ENCODE measurements around the gene GRK2.

Gene GRK2

DNA sequence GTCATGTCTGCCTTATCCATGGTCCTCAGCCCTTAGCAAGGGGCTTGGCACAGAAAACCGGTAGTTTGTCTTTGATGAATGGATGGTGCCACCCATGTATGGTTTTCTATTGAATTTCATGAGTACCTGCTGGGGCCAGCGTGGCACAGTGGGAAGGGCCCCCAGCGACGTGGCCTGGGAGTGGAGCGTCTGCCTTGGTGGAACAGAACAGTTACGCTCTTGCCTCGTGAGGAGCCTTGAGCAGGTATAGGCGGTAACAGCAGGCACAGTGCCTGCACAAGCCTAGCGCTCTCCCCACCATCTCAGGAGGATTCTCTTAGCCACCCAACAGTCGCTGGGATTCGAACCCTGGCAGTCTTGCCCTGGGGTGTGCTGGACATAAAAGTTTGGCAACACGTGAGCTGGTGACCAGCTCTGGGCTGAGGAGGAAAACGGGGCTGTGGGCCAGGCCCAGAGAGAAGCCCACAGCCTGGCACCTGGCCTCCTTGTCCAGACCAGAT, 34.0 kb downstream of the GRK2 start:
- H3K4me1 ChIP-seq (ENCODE audit: control insufficient read depth in 1 of 2, insufficient read depth in 2 of 2, low read length in 2 of 2): peaks cover 0 to 26% of the 10 kb centered on the region in 2 donors
- peaks cover 2 to 6% of the 10 kb centered on the region in 2 donors for H3K9me3 ChIP-seq (ENCODE audit: control insufficient read depth in 1 of 2, low read length in 2 of 2)
- no peak overlapping the region for H3K4me3 ChIP-seq (ENCODE audit: low read depth in 1 of 2, low read length in 2 of 2)
- no peak overlapping the region for H3K27ac ChIP-seq (ENCODE audit: low read length)
- H3K36me3 ChIP-seq (ENCODE audit: control insufficient read depth in 1 of 2, insufficient read depth in 2 of 2, low read length in 2 of 2): peaks cover 18 to 31% of the 10 kb centered on the region in 2 donors
- H3K27me3 ChIP-seq (ENCODE audit: low read depth, low read length): no peaks in the 10 kb centered on the region

DNA sequence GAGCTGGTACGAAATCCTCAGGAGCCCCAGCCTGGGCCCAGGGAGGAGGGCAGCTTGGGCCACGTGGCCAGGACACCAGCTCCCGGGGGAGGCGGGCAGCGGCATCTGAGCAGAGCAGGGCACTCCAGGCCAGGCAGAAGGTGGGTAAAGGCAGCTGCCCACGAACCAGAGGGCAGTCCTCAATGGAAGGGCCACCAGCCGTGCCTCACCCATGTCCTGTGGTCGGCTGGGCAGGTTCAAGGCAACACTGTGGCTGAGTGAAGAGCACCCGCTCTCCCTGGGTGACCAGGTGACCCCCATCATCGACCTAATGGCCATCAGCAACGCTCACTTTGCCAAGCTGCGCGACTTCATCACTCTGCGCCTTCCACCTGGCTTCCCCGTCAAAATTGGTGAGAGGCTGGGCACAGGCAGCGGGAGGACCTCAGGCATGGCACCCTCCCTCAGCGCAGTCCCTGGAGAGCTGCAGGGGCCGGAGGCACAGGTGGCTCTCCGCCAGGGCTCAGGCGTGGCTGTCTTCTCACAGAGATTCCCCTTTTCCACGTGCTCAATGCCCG, 34.6 kb downstream of the GRK2 start:
- no peak overlapping the region for H3K27ac ChIP-seq (ENCODE audit: low read length)
- H3K4me1 ChIP-seq (ENCODE audit: control insufficient read depth in 1 of 2, insufficient read depth in 2 of 2, low read length in 2 of 2): peaks cover 0 to 26% of the 10 kb centered on the region in 2 donors
- no peaks in the 10 kb centered on the region for H3K27me3 ChIP-seq (ENCODE audit: low read depth, low read length)
- H3K4me3 ChIP-seq (ENCODE audit: low read depth in 1 of 2, low read length in 2 of 2): no peak overlapping the region
- peaks cover 0 to 4% of the 10 kb centered on the region in 2 donors for H3K9me3 ChIP-seq (ENCODE audit: control insufficient read depth in 1 of 2, low read length in 2 of 2)
- H3K36me3 ChIP-seq (ENCODE audit: control insufficient read depth in 1 of 2, insufficient read depth in 2 of 2, low read length in 2 of 2): peaks cover 18 to 31% of the 10 kb centered on the region in 2 donors

DNA sequence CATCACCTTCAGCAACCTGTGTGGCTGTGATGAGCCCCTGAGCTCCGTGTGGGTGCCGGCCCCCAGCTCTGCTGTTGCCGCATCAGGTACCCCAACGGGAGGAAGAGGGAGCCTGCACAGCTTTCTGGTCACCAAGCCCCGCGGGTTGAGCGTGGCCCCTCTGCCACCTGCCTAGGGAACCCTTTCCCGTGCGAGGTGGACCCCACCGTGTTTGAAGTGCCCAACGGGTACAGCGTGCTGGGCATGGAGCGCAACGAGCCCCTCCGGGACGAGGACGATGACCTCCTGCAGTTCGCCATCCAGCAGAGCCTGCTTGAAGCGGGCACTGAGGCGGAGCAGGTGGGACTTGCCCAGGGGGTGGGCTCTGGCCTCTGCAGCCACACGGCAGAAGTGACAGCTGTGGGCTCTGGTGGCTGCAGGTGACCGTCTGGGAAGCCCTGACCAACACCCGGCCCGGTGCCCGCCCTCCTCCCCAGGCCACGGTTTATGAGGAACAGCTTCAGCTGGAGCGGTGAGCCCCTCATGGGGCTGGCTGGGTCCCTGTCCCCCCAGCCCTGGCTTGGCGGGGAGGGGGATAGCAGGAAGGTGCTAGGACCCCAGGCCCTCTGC, 35.1 kb downstream of the GRK2 start:
- no peaks in the 10 kb centered on the region for H3K9me3 ChIP-seq (ENCODE audit: control insufficient read depth in 1 of 2, low read length in 2 of 2)
- H3K27ac ChIP-seq (ENCODE audit: low read length): no peak overlapping the region
- H3K4me1 ChIP-seq (ENCODE audit: control insufficient read depth in 1 of 2, insufficient read depth in 2 of 2, low read length in 2 of 2): peaks cover 0 to 26% of the 10 kb centered on the region in 2 donors
- no peak overlapping the region for H3K4me3 ChIP-seq (ENCODE audit: low read depth in 1 of 2, low read length in 2 of 2)
- no peaks in the 10 kb centered on the region for H3K27me3 ChIP-seq (ENCODE audit: low read depth, low read length)
- H3K36me3 ChIP-seq (ENCODE audit: control insufficient read depth in 1 of 2, insufficient read depth in 2 of 2, low read length in 2 of 2): peaks cover 18 to 31% of the 10 kb centered on the region in 2 donors

DNA sequence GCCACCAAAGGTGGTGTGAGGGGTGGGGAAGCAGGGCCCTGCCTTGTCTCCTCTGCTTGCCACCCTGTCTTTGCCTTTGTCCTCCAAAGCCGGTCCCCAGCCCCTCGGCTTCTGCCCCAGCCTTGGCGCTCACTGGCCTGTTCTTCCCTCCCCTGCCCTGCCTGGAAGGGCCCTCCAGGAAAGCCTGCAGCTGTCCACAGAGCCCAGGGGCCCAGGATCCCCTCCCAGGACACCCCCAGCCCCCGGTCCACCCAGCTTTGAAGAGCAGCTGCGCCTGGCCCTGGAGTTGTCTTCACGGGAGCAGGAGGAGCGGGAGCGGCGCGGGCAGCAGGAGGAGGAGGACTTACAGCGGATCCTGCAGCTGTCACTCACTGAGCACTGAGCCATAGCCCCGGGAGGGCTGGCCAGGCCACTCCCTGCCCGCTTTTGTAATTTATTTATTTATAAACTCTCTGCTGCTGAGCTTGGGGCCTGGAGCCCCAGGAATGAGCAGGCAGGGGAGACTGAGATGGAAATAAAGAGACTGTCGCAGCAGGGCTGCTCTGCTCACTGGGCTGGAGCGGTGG, 35.8 kb downstream of the GRK2 start:
- Histone ChIP-seq H3K27ac (ENCODE audit: low read length) (peak overlapping the region; percentile 39), H3K27me3 (ENCODE audit: low read depth, low read length) (no peaks in the 10 kb centered on the region), H3K4me3 (ENCODE audit: low read depth in 1 of 2, low read length in 2 of 2) (peak overlapping the region; percentile 61 to 91), H3K36me3 (ENCODE audit: control insufficient read depth in 1 of 2, insufficient read depth in 2 of 2, low read length in 2 of 2) (peaks cover 18 to 31% of the 10 kb centered on the region in 2 donors), H3K9me3 (ENCODE audit: control insufficient read depth in 1 of 2, low read length in 2 of 2) (no peaks in the 10 kb centered on the region), H3K4me1 (ENCODE audit: control insufficient read depth in 1 of 2, insufficient read depth in 2 of 2, low read length in 2 of 2) (peaks cover 0 to 26% of the 10 kb centered on the region in 2 donors)

DNA sequence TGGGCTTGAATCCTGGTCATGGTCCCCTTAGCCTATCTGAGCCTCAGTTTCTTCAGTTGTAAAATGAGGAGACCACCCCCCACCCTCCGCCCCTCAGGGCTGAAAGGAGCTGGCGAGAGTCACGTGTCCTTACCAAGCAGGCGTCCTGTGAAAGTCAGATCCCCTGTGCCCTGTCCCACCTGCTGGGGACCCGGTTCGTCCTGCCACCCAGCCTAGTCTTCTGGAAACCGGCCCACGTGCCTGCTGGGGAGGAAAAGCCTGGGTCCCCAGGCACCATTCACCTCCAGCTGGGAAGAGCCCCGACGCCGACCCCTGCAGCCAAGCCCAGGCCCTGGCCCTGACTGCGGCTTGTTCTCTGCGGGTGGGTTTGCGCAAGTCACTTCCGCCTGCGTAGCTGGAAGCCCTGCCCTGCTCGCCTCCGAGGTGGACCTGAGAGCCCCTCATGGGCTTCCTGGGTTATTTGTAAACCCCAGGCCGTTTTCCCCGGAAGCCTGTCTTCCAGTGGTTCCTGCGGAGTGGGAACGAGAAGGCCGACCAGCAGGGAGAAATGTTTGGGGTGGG, 36.4 kb downstream of the GRK2 start:
- Histone ChIP-seq H3K27me3 (ENCODE audit: low read depth, low read length) (no peaks in the 10 kb centered on the region), H3K36me3 (ENCODE audit: control insufficient read depth in 1 of 2, insufficient read depth in 2 of 2, low read length in 2 of 2) (peaks cover 18 to 31% of the 10 kb centered on the region in 2 donors), H3K9me3 (ENCODE audit: control insufficient read depth in 1 of 2, low read length in 2 of 2) (no peaks in the 10 kb centered on the region), H3K27ac (ENCODE audit: low read length) (peak overlapping the region; percentile 39), H3K4me1 (ENCODE audit: control insufficient read depth in 1 of 2, insufficient read depth in 2 of 2, low read length in 2 of 2) (peaks cover 0 to 26% of the 10 kb centered on the region in 2 donors), H3K4me3 (ENCODE audit: low read depth in 1 of 2, low read length in 2 of 2) (peak overlapping the region; percentile 61 to 91)

DNA sequence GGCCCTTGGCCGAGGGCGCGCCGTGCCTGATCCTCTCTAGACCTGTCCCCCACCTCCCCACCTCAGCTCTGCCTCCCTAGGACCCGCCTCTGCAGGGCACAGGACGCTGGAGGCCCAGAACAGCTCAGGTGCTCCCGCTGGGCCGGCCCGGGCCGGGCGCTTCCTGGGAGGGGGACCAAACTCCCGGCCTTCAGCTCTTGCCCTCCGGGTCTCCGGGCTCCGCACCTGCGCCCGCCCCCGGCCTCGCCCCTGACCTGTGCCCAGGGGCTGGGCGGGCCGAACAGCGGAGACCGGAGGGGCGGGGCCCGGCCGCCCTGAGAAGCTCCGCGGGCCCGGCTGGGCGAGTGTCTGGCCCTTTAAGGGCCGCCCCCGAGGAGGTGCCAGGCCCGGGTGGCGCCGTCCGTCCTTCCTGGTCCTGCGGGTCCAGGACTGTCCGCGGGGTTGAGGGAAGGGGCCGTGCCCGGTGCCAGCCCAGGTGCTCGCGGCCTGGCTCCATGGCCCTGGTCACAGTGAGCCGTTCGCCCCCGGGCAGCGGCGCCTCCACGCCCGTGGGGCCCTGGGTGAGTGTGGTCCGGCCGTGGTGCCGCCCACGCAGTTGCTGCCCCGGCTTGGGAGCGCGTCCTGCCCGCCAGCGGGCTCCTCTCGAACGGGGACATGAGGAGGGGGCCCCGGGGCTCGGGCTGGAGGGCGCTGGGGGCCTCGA, 37.0 kb downstream of the GRK2 start, which contains the start of gene SSH3:
SSH3 (plus strand) TSS at position 399 of the 703 bp plus-strand sequence; CDS start at position 495, 96 bp downstream.
- no peaks in the 10 kb centered on the region for H3K9me3 ChIP-seq (ENCODE audit: control insufficient read depth in 1 of 2, low read length in 2 of 2)
- peak within 1 kb of the TSS; percentile 39 for H3K27ac ChIP-seq (ENCODE audit: low read length)
- H3K27me3 ChIP-seq (ENCODE audit: low read depth, low read length): no peaks in the 10 kb centered on the region
- H3K36me3 ChIP-seq (ENCODE audit: control insufficient read depth in 1 of 2, insufficient read depth in 2 of 2, low read length in 2 of 2): peaks cover 18 to 34% of the 10 kb centered on the region in 2 donors
- peak within 1 kb of the TSS; percentile 61 to 91 for H3K4me3 ChIP-seq (ENCODE audit: low read depth in 1 of 2, low read length in 2 of 2)
- peaks cover 0 to 26% of the 10 kb centered on the region in 2 donors for H3K4me1 ChIP-seq (ENCODE audit: control insufficient read depth in 1 of 2, insufficient read depth in 2 of 2, low read length in 2 of 2)

DNA sequence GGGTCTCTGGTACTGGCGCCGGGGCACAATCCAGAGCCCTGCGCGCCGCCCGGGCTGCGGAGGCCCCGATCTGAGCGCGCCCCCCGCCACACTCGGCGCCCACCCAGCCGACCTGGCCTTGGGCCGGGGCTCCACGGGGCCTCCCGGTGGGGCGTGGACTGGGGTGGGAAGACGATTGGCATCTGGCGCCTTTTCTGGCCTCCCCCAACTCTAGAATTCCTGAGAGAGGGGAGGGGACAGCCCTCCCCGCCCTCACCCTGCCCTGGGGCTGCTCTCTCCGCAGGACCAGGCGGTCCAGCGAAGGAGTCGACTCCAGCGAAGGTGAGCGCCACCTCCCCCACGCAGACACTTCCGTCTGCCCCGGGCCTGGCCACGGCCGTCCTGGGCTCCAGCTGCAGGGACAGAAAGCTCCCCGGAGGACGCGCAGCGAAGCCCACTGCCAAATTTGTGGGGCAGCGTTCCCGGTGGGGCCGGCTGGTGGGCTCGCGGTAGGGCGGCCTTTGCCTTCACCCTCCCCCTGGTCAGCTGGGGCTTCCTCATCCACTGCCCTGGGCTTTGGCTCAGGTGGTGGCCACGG, 37.6 kb downstream of the GRK2 start:
- H3K27ac ChIP-seq (ENCODE audit: low read length): no peak overlapping the region
- no peaks in the 10 kb centered on the region for H3K27me3 ChIP-seq (ENCODE audit: low read depth, low read length)
- peaks cover 12 to 37% of the 10 kb centered on the region in 2 donors for H3K36me3 ChIP-seq (ENCODE audit: control insufficient read depth in 1 of 2, insufficient read depth in 2 of 2, low read length in 2 of 2)
- H3K4me3 ChIP-seq (ENCODE audit: low read depth in 1 of 2, low read length in 2 of 2): peak overlapping the region; percentile 61 to 91
- peaks cover 0 to 26% of the 10 kb centered on the region in 2 donors for H3K4me1 ChIP-seq (ENCODE audit: control insufficient read depth in 1 of 2, insufficient read depth in 2 of 2, low read length in 2 of 2)
- no peaks in the 10 kb centered on the region for H3K9me3 ChIP-seq (ENCODE audit: control insufficient read depth in 1 of 2, low read length in 2 of 2)

DNA sequence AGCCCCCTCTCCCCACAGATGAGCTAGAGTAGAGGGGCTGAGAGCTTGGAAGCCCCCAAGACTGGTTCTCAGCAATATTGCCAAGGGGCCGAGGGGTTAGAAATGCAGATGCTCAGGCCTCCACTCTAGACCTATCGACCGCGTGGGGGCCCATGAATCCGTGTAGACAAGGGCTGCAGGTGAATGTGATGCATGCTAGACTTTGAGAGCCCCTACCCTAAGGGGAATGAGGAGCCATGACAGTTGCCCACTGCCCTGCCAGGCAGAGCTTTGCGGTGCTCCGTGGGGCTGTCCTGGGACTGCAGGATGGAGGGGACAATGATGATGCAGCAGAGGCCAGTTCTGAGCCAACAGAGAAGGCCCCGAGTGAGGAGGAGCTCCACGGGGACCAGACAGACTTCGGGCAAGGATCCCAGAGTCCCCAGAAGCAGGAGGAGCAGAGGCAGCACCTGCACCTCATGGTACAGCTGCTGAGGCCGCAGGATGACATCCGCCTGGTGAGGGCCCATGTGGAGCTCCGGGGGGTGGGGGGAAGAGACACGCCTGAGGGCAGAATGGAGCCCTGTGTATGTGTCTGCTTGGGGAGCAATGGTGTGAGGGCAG, 38.3 kb downstream of the GRK2 start:
- Histone ChIP-seq H3K9me3 (ENCODE audit: control insufficient read depth in 1 of 2, low read length in 2 of 2) (no peaks in the 10 kb centered on the region), H3K27me3 (ENCODE audit: low read depth, low read length) (no peaks in the 10 kb centered on the region), H3K27ac (ENCODE audit: low read length) (no peak overlapping the region), H3K36me3 (ENCODE audit: control insufficient read depth in 1 of 2, insufficient read depth in 2 of 2, low read length in 2 of 2) (peaks cover 13 to 34% of the 10 kb centered on the region in 2 donors), H3K4me3 (ENCODE audit: low read depth in 1 of 2, low read length in 2 of 2) (peak overlapping the region; percentile 61 to 91), H3K4me1 (ENCODE audit: control insufficient read depth in 1 of 2, insufficient read depth in 2 of 2, low read length in 2 of 2) (peaks cover 0 to 26% of the 10 kb centered on the region in 2 donors)

DNA sequence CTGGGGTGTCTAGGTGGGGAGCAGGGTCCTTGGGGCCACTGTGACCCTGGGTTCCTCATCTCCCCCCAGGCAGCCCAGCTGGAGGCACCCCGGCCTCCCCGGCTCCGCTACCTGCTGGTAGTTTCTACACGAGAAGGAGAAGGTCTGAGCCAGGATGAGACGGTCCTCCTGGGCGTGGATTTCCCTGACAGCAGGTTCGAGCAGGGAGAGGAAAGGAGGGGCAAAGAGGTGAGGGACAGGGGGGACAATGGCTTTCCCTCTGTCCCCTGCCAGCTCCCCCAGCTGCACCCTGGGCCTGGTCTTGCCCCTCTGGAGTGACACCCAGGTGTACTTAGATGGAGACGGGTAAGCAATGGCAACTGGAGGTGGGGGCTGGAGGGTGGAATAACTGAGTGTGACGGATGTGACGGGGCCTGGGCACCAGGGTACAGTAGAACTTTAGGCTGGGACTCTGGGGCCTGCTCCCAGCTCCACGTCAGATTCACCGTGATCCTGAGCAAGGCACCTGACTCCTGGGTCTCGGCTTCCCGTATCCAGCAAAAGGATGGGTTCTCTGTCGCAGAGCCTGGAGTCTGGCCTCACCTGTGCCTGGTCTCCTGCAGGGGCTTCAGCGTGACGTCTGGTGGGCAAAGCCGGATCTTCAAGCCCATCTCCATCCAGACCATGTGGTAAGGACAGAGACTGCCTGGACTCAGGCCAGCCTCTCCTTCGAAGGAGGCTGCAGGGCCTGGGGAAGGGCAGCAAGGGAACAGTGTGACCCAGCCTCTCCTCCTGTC, 40.7 kb downstream of the GRK2 start:
- H3K4me1 ChIP-seq (ENCODE audit: control insufficient read depth in 1 of 2, insufficient read depth in 2 of 2, low read length in 2 of 2): peaks cover 0 to 24% of the 10 kb centered on the region in 2 donors
- no peaks in the 10 kb centered on the region for H3K9me3 ChIP-seq (ENCODE audit: control insufficient read depth in 1 of 2, low read length in 2 of 2)
- no peaks in the 10 kb centered on the region for H3K27me3 ChIP-seq (ENCODE audit: low read depth, low read length)
- H3K36me3 ChIP-seq (ENCODE audit: control insufficient read depth in 1 of 2, insufficient read depth in 2 of 2, low read length in 2 of 2): peaks cover 6 to 29% of the 10 kb centered on the region in 2 donors
- H3K4me3 ChIP-seq (ENCODE audit: low read depth in 1 of 2, low read length in 2 of 2): no peak overlapping the region
- no peak overlapping the region for H3K27ac ChIP-seq (ENCODE audit: low read length)

DNA sequence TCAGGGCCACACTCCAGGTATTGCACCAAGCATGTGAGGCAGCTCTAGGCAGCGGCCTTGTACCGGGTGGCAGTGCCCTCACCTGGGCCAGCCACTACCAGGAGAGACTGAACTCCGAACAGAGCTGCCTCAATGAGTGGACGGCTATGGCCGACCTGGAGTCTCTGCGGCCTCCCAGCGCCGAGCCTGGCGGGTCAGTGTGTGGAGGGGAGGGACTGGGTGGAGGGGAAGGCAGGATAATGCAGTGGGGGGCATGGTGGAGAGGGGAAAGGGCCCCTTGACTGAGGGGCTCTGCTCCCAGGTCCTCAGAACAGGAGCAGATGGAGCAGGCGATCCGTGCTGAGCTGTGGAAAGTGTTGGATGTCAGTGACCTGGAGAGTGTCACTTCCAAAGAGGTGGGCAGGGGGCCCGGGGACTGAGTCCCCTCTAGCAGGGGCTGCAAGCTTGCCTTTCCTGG, 41.3 kb downstream of the GRK2 start:
- Histone ChIP-seq H3K9me3 (ENCODE audit: control insufficient read depth in 1 of 2, low read length in 2 of 2) (no peaks in the 10 kb centered on the region), H3K4me3 (ENCODE audit: low read depth in 1 of 2, low read length in 2 of 2) (no peak overlapping the region), H3K27me3 (ENCODE audit: low read depth, low read length) (no peaks in the 10 kb centered on the region), H3K4me1 (ENCODE audit: control insufficient read depth in 1 of 2, insufficient read depth in 2 of 2, low read length in 2 of 2) (peaks cover 0 to 18% of the 10 kb centered on the region in 2 donors), H3K36me3 (ENCODE audit: control insufficient read depth in 1 of 2, insufficient read depth in 2 of 2, low read length in 2 of 2) (peaks cover 6 to 29% of the 10 kb centered on the region in 2 donors), H3K27ac (ENCODE audit: low read length) (no peak overlapping the region)

All from muscle layer of duodenum (tissue), 2 donors.